D721Med (cell line): Measurements from ENCODE around the gene LMF1.

Source experiments
- DNase-seq: peaks from one replicate; pipeline ENCODE4 v3.0.0; 2011; ENCODE audit warnings: low spot score; ENCODE audit not compliant: insufficient read length
- FAIRE-seq: peaks from 2 replicates; lab custom pipeline; 2011; peaks lifted over from hg19 to GRCh38; lab: Jason Lieb, UNC
- TF ChIP-seq, protein P1 (sequence below): IDR thresholded peaks from 2 replicates; pipeline ENCODE4 v1.5.1; 2012; ENCODE audit warnings: mild to moderate bottlenecking, control low read depth; ENCODE audit not compliant: insufficient read depth; ENCODE audit errors: missing control alignments

The LMF1 gene

GRCh38 chr16:803754-804080 is 167.1 kb downstream of the LMF1 start:
- DNase-seq (no peak), FAIRE-seq (no peak)
- TF ChIP-seq, protein P1, sequence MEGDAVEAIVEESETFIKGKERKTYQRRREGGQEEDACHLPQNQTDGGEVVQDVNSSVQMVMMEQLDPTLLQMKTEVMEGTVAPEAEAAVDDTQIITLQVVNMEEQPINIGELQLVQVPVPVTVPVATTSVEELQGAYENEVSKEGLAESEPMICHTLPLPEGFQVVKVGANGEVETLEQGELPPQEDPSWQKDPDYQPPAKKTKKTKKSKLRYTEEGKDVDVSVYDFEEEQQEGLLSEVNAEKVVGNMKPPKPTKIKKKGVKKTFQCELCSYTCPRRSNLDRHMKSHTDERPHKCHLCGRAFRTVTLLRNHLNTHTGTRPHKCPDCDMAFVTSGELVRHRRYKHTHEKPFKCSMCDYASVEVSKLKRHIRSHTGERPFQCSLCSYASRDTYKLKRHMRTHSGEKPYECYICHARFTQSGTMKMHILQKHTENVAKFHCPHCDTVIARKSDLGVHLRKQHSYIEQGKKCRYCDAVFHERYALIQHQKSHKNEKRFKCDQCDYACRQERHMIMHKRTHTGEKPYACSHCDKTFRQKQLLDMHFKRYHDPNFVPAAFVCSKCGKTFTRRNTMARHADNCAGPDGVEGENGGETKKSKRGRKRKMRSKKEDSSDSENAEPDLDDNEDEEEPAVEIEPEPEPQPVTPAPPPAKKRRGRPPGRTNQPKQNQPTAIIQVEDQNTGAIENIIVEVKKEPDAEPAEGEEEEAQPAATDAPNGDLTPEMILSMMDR: no peak
